Stromal cell of bone marrow (primary cell): ENCODE results near the gene MARS1.
"Not testable (repeated sequence)": the region's sequence is repeated elsewhere in the genome, so short reads cannot be mapped to it uniquely, and the experiment has no call there.

Source experiments
- DNase-seq: peaks from one replicate; pipeline ENCODE4 v3.0.0-alpha.2; 2012; ENCODE audit warnings: low read depth

The MARS1 gene

GRCh38 chr12:57517718-57518117 lies 29.9 kb downstream of the MARS1 start:
- DNase-seq, result not testable (repeated sequence)

DNA sequence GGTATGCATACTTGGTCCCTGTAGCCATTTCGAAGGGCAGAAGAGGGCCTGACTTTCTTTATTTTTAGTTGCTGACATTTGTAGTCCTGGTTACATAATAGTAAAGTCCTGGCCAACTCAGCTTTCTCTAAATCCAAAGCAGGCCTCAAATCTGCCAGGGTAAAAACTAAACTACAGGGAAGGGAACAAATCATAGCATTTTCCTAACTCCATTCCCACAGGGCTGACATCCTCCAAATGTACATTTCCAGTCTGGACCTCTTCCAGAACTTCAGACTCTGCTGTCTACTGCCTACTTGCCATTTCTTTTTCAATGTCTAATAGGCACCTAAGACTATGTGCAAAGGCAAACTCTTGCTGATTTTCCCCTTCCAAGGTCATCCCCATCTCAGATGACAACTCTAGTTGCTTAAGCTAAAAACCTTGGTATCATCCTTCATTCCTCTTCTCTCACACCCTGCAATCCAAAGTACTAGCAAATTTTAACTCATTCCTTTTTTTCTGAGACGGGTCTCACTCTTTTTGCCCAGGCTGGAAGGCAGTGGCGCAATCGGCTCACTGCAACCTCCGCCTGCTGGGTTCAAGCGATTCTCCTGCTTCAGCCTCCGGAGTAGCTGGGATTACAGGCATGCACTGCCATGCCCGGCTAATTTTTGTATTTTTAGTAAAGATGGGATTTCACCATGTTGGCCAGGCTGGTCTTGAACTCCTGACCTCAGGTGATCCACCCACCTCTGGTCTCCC lies 30.5 kb downstream of the MARS1 start:
- peak; percentile 11 for DNase-seq

GRCh38 chr12:57518920-57519795 lies 31.3 kb downstream of the MARS1 start:
- DNase-seq, result peak; percentile 10

DNA sequence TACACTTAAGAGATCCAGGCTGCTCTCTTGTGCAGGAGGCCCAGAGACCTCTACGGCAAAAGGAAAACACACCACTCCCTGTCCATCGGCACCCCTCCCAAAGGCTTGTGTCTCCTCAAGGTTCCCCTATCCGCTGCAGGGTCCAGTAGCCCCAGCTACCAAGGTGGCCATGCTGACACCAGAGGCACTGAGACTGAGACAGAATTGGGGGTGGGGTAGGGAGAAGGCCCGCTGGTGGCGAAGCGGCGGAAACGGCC lies 31.9 kb downstream of the MARS1 start:
- no peak for DNase-seq

DNA sequence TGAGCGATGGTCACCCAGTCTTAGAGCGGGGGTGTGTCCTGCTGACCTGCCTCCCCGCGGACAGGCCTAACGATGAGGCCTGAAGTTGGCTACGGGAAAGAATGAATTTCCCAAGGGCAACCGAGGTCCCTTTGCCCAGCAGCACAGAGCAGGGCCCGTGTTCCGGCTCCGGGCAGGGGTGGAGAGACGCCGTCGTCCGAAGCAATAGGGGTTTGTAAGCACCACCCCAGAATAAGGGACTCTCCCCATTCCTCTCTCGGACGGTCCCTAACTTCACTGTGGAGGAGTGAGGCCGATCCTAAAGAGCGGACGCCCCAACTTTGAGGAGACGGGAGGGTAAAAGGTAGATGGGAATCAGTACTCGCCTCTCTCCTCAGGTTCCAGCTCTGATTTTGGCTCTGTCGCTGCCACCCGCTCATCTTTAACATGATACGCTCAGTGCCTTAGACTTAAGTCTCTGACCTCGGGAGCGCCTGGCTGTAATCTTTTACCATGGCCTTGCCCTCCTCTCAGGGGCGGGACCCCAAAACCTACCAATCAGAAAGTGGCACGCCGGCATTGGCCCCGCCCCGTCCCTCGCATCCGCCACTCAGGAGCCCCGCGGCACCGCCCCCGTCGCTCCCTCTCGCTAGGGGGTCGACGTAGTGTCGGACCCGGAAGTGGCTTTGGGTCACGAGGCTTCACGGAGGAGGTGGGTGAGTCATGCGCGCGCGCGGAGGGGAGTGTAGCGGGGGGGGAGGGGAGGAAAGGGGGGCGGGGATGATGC lies 32.4 kb downstream of the MARS1 start, which contains the start of gene DDIT3:
TSS of gene DDIT3 (minus strand) at position 462 of the 766 bp plus-strand sequence. CDS start 3,108 bp downstream, outside the sequence.
- peak; percentile 98 for DNase-seq

GRCh38 chr12:57521525-57522010 lies 33.7 kb downstream of the MARS1 start:
- DNase-seq, result no peak

GRCh38 chr12:57522011-57522886 lies 34.4 kb downstream of the MARS1 start, which contains the start of gene MBD6:
MBD6 (plus strand) TSS chr12:57522824; CDS start chr12:57524304, 1,480 bp downstream.
- peak; percentile 67 for DNase-seq

GRCh38 chr12:57522887-57523705 lies 35.2 kb downstream of the MARS1 start:
- no peak for DNase-seq

DNA sequence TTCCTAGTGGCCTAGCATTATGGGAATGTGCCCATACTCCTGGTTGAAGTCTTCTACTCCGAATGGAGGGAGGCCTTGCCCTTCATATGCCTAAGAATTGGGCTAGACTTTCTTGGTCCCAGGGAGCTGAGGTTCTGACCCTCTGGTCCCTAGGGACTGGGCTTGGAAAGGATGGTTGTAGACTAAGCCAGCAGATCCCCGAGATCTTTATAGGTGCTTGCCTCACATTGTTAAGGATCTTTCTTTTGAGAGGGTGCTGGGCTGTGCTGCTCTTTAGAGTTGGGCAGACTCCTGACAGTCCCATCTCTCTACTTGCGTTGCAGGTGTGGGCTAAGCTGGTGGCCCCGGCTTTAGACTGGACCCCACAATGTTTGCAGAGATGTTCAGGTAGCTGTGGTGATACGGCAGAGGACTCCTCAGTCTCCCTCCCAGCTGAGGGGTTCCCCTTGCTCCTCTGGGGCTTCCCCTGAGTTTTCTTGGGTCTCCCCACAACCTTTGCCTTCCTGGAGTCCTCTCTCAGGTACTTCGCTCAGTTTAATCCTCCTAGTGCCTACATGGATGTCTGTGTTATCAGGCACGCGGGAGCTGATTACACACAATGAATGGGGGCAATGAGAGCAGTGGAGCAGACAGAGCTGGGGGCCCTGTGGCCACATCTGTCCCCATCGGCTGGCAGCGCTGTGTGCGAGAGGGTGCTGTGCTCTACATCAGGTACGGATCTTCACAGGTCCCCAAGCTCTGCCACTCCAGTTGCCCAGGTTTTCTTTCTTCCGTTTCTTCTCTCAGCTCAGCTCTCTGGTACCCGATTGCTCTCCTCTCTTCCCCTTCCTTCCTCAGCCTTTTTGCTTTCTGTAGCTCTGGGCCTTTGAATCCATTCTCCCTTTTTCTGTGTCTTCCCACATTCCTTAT lies 36.1 kb downstream of the MARS1 start:
- DNase-seq, result no peak

GRCh38 chr12:57524814-57525614 lies 37.1 kb downstream of the MARS1 start:
- no peak for DNase-seq

DNA sequence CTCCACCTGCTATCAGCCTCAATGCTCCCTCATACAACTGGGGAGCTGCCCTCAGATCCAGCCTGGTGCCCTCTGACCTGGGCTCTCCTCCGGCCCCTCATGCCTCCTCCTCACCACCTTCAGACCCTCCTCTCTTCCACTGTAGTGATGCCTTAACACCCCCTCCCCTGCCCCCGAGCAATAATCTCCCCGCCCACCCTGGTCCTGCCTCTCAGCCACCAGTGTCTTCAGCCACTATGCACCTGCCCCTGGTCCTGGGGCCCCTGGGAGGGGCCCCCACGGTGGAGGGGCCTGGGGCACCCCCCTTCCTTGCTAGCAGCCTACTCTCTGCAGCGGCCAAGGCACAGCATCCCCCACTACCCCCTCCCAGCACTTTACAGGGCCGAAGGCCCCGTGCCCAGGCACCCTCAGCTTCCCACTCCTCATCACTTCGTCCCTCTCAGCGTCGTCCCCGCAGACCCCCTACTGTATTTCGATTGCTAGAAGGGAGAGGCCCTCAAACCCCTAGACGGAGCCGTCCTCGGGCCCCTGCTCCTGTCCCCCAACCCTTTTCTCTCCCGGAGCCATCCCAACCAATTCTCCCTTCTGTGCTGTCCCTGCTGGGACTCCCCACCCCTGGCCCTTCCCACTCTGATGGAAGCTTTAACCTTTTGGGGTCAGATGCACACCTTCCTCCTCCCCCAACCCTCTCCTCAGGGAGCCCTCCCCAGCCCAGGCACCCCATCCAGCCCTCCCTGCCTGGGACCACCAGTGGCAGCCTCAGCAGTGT lies 37.9 kb downstream of the MARS1 start:
- no peak for DNase-seq

DNA sequence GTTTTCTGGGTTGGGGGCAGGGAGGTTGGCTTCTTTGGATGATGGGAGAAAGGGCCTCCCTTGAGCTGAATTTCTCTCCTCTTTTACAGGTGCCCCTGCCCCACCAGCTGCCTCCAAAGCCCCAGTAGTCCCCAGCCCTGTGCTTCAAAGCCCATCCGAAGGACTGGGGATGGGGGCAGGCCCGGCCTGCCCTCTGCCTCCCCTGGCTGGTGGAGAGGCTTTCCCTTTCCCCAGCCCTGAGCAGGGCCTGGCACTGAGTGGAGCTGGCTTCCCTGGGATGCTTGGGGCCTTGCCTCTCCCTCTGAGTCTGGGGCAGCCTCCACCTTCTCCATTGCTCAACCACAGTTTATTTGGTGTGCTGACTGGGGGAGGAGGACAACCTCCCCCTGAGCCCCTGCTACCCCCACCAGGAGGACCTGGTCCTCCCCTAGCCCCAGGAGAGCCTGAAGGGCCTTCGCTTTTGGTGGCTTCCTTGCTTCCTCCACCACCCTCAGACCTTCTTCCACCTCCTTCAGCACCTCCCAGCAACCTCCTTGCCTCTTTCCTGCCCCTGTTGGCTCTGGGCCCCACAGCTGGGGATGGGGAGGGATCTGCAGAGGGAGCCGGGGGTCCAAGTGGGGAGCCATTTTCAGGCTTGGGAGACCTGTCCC lies 38.7 kb downstream of the MARS1 start:
- DNase-seq, result no peak

DNA sequence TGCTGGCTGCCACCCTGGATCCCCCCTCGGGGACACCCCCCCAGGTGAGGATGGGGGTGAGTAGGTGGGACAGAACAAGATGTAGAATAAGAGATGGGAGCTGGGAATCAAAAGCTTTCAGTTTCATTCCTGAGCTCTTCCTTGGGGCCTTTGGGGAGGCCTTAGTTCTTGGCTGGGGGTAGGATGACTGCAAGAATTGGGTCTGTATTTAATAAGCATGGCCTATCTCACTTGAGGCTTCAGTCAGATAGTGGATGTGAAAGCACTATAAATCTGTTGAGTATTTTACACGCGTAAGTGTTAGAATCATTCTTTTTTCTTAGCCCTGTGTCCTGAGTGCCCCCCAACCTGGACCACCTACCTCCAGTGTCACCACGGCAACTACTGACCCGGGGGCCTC lies 39.3 kb downstream of the MARS1 start:
- DNase-seq, result no peak

DNA sequence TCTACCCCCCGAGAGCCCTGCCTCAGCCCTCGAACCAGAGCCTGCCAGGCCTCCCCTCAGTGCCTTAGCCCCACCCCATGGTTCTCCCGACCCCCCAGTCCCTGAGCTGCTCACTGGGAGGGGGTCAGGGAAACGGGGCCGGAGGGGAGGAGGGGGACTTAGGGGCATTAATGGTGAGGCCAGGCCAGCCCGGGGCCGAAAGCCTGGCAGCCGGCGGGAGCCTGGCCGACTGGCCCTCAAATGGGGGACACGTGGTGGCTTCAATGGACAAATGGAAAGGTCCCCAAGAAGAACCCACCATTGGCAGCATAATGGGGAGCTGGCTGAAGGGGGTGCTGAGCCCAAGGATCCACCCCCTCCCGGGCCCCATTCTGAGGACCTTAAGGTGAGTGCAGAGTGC lies 40.3 kb downstream of the MARS1 start:
- no peak for DNase-seq

DNA sequence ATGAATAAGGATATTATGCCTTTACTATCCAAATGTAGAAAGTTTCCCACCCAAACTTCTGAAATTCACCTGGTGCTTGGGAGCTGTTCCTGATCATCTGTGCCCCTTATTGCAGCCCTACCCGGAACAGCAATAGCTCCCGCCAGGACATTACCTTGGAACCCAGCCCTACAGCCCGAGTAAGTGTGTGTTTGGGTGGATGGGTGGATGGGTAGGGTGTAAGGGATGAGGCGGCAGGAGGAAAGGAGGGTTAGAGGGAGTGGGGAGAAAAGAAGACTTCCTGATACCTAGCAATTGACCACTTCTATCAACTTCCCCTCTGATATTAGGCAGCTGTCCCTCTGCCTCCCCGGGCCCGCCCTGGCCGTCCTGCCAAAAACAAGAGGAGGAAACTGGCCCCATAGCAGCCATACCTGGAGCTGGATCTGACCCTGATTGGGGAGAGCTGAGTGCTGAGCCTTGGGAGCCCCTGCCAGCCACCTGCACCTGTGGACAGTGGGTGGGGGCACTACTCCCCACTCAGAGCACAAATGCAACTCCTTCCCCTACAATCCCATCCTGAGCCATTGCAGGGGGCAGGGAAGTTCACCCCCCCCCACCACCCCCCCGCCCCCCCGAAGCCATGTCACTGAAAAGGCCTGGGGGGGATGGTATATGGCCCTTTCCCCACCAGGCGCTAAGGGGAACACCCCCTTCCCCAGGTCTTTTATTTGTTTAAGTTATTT lies 41.1 kb downstream of the MARS1 start:
- no peak for DNase-seq

- no peak for DNase-seq
Observed at GRCh38 chr12:57529831-57530230, 42.0 kb downstream of the MARS1 start.
